IMR-90 (cell line): ENCODE measurements around the gene C11orf42. TPM values are rescaled to one million over a fixed set of nuclear protein-coding genes. Genes with fewer than 3 reads are reported as not detected.

ENCODE experiments used
- ATAC-seq: fragments of 200-7000 bp; cut with Tn5 transposase; 2 replicates; pipeline ENCODE4 v1.9.1; 2020; ENCODE audit warnings: low read depth, mild to moderate bottlenecking, moderate library complexity
- BruUV-seq: library from RNA; stranded (reverse); fragments of 400-500 nt; replicated peaks from 2 replicates; lab custom pipeline; 2021; lab: Mats Ljungman, UMichigan
- CTCF ChIA-PET: fragments of 300-600 bp; formaldehyde crosslinking; extraction: SDS; loops from one replicate; lab custom pipeline; 2021; ENCODE audit warnings: antibody characterized with exemption; lab: Yijun Ruan, JAX
- POLR2A ChIA-PET: fragments of 300-600 bp; sonication (Branson Sonifier 250); formaldehyde crosslinking; loops from one replicate; lab custom pipeline; 2022; ENCODE audit warnings: antibody characterized with exemption; ENCODE audit not compliant: unreplicated experiment; lab: Charles Lee
- DNase-seq: peaks from one replicate; pipeline ENCODE4 v3.0.0; 2013
- H2AFZ ChIP-seq: replicated peaks from 2 replicates; pipeline ENCODE3; 2013; ENCODE audit warnings: low read length, mild to moderate bottlenecking; ENCODE audit not compliant: poor library complexity
- H2AK5ac ChIP-seq: 2 replicates; pipeline ENCODE4 v1.6.1; 2013; ENCODE audit warnings: low read depth, low read length, inconsistent platforms
- H2AK9ac ChIP-seq: replicated peaks from 2 replicates; pipeline ENCODE3; 2013; ENCODE audit warnings: mild to moderate bottlenecking, low read depth, low read length, moderate library complexity; ENCODE audit not compliant: poor library complexity
- H2BK120ac ChIP-seq: 2 replicates; pipeline ENCODE4 v1.6.1; 2013; ENCODE audit warnings: low read depth, low read length, inconsistent platforms
- H2BK15ac ChIP-seq: 3 replicates; pipeline ENCODE4 v1.6.1; 2013; ENCODE audit warnings: low read depth, low read length, inconsistent platforms
- H2BK20ac ChIP-seq: 2 replicates; pipeline ENCODE4 v1.6.1; 2013; ENCODE audit warnings: low read depth, mild to moderate bottlenecking, inconsistent platforms, low read length, moderate library complexity
- H2BK5ac ChIP-seq: 2 replicates; pipeline ENCODE4 v1.6.1; 2013; ENCODE audit warnings: mild to moderate bottlenecking, low read depth, low read length, inconsistent platforms; ENCODE audit not compliant: poor library complexity, severe bottlenecking
- H3K14ac ChIP-seq: replicated peaks from 2 replicates; pipeline ENCODE4 v1.6.1; 2013; ENCODE audit warnings: low read depth, low read length, inconsistent platforms
- H3K18ac ChIP-seq: 2 replicates; pipeline ENCODE4 v1.6.1; 2013; ENCODE audit warnings: low read depth, low read length, control low read depth
- H3K23ac ChIP-seq: 2 replicates; pipeline ENCODE4 v1.6.1; 2013; ENCODE audit warnings: low read depth, low read length, inconsistent platforms
- H3K27ac ChIP-seq: 2 replicates; pipeline ENCODE4 v1.5.1; 2013; ENCODE audit warnings: mild to moderate bottlenecking, control low read depth, low read length; ENCODE audit not compliant: insufficient read depth
- H3K27me3 ChIP-seq: 2 replicates; pipeline ENCODE4 v1.6.1; 2013; ENCODE audit warnings: low read length; ENCODE audit not compliant: control insufficient read depth, insufficient read depth
- H3K36me3 ChIP-seq: 2 replicates; pipeline ENCODE4 v1.6.1; 2013; ENCODE audit warnings: low read length, mixed read lengths; ENCODE audit not compliant: control insufficient read depth, insufficient read depth
- H3K4ac ChIP-seq: 2 replicates; pipeline ENCODE4 v1.6.1; 2013; ENCODE audit warnings: low read depth, low read length, inconsistent platforms
- H3K4me1 ChIP-seq: 2 replicates; pipeline ENCODE4 v1.6.1; 2013; ENCODE audit warnings: low read length, mixed read lengths; ENCODE audit not compliant: control insufficient read depth, insufficient read depth
- H3K4me2 ChIP-seq: 2 replicates; pipeline ENCODE4 v1.6.1; 2013; ENCODE audit warnings: low read depth, mild to moderate bottlenecking, control low read depth, low read length, moderate library complexity
- H3K4me3 ChIP-seq: 2 replicates; pipeline ENCODE4 v1.5.1; 2013; ENCODE audit warnings: low read depth, mild to moderate bottlenecking, control low read depth, low read length, moderate library complexity; ENCODE audit not compliant: insufficient read depth
- H3K56ac ChIP-seq: 2 replicates; pipeline ENCODE4 v1.6.1; 2013; ENCODE audit warnings: low read length, inconsistent platforms; ENCODE audit not compliant: insufficient read depth; ENCODE audit errors: extremely low read depth
- H3K79me1 ChIP-seq, 2 experiments: 2 replicates each; pipeline ENCODE4 v1.6.1; 2013; ENCODE audit warnings: low read length in 2 of 2, inconsistent platforms in 1 of 2, low read depth in 1 of 2
- H3K9ac ChIP-seq: 2 replicates; pipeline ENCODE4 v1.6.1; 2013; ENCODE audit warnings: low read depth, low read length, control low read depth
- H3K9me1 ChIP-seq: 2 replicates; pipeline ENCODE4 v1.6.1; 2013; ENCODE audit warnings: low read length, inconsistent platforms; ENCODE audit not compliant: insufficient read depth
- H3K9me3 ChIP-seq: 2 replicates; pipeline ENCODE4 v1.6.1; 2013; ENCODE audit warnings: low read length; ENCODE audit not compliant: control insufficient read depth, insufficient read depth
- H4K20me1 ChIP-seq: 2 replicates; pipeline ENCODE4 v1.6.1; 2013; ENCODE audit warnings: low read length, inconsistent platforms; ENCODE audit not compliant: insufficient read depth
- H4K5ac ChIP-seq: 2 replicates; pipeline ENCODE4 v1.6.1; 2013; ENCODE audit warnings: mild to moderate bottlenecking, low read depth, low read length, control low read depth
- H4K8ac ChIP-seq, 2 experiments: 2 replicates each; pipeline ENCODE4 v1.6.1; 2013; ENCODE audit warnings: low read depth in 2 of 2, low read length in 2 of 2, control low read depth in 1 of 2, inconsistent platforms in 1 of 2
- H4K91ac ChIP-seq: 2 replicates; pipeline ENCODE4 v1.6.1; 2013; ENCODE audit warnings: low read depth, low read length, inconsistent platforms; ENCODE audit not compliant: insufficient read depth
- BHLHE40 ChIP-seq: fragments of 150-350 bp; IDR thresholded peaks from 2 replicates; pipeline ENCODE4 v1.6.1; 2016; ENCODE audit warnings: mild to moderate bottlenecking, low read depth, low read length
- CEBPB ChIP-seq: IDR thresholded peaks from 2 replicates; pipeline ENCODE4 v1.6.1; 2012; ENCODE audit warnings: low read depth, low read length, improper control_type of control experiment
- CHD1 ChIP-seq: IDR thresholded peaks from 2 replicates; pipeline ENCODE4 v1.6.1; 2012; ENCODE audit warnings: low read depth, low read length, improper control_type of control experiment
- FOS ChIP-seq: fragments of 150-350 bp; IDR thresholded peaks from 2 replicates; pipeline ENCODE4 v1.6.1; 2016; ENCODE audit warnings: low read depth, low read length
- MAFK ChIP-seq: IDR thresholded peaks from 2 replicates; pipeline ENCODE4 v1.6.1; 2012; ENCODE audit warnings: low read depth, low read length, improper control_type of control experiment
- MAZ ChIP-seq: IDR thresholded peaks from 2 replicates; pipeline ENCODE4 v1.6.1; 2012; ENCODE audit warnings: low read depth, mild to moderate bottlenecking, low read length, improper control_type of control experiment, moderate library complexity, borderline replicate concordance
- MXI1 ChIP-seq: IDR thresholded peaks from 2 replicates; pipeline ENCODE4 v1.6.1; 2012; ENCODE audit warnings: low read depth, mild to moderate bottlenecking, low read length, moderate library complexity, borderline replicate concordance
- NFE2L2 ChIP-seq: fragments of 150-350 bp; IDR thresholded peaks from 2 replicates; pipeline ENCODE4 v1.6.1; 2016; ENCODE audit warnings: low read depth, mild to moderate bottlenecking, low read length
- POLR2A ChIP-seq: IDR thresholded peaks from 2 replicates; pipeline ENCODE4 v1.6.1; 2012; ENCODE audit warnings: mild to moderate bottlenecking, low read depth, low read length
- RAD21 ChIP-seq: IDR thresholded peaks from 2 replicates; pipeline ENCODE4 v1.6.1; 2012; ENCODE audit warnings: low read length, improper control_type of control experiment
- RCOR1 ChIP-seq: IDR thresholded peaks from 2 replicates; pipeline ENCODE4 v1.6.1; 2012; ENCODE audit warnings: mild to moderate bottlenecking, low read length, improper control_type of control experiment; ENCODE audit not compliant: insufficient replicate concordance
- RFX5 ChIP-seq: IDR thresholded peaks from 2 replicates; pipeline ENCODE4 v1.8.0; 2012; ENCODE audit warnings: low read depth, mild to moderate bottlenecking, low read length, moderate library complexity
- SMC3 ChIP-seq: fragments of 150-350 bp; IDR thresholded peaks from 2 replicates; pipeline ENCODE4 v1.6.1; 2016; ENCODE audit warnings: low read depth, mild to moderate bottlenecking, antibody characterized with exemption, low read length, moderate library complexity
- USF2 ChIP-seq: fragments of 150-350 bp; IDR thresholded peaks from 2 replicates; pipeline ENCODE4 v1.6.1; 2017; ENCODE audit warnings: mild to moderate bottlenecking, antibody characterized with exemption, low read length, low read depth
- WGBS, 2 experiments: methylation state at CpG; one replicate each; pipeline versions ENCODE4 v1.1.5 to v1.1.7; 2013; ENCODE audit warnings: missing lambda C conversion rate in 2 of 2; ENCODE audit not compliant: insufficient read length in 1 of 2; ENCODE audit errors: extremely low coverage in 2 of 2; 5-methylcytosine and 5-hydroxymethylcytosine counted together
- dilution Hi-C: fragments of 300-500 bp; cut with HindIII; formaldehyde crosslinking; loops from one replicate; pipeline ENCODE4 v1.14.3; 2018; ENCODE audit warnings: low sequenced_read_pairs; ENCODE audit not compliant: unreplicated experiment
- in situ Hi-C: fragments of 300-500 bp; cut with MboI; formaldehyde crosslinking; loops from 3 replicates; pipeline ENCODE4 v1.14.3; 2019; ENCODE audit warnings: low sequenced_read_pairs, inconsistent platforms, mixed read lengths
- intact Hi-C: fragments of 100-400 bp; cut with micrococcal nuclease; formaldehyde crosslinking; loops from 2 replicates; pipeline ENCODE4 v1.10.0; 2022
- polyA plus RNA-seq, 3 experiments: library from polyadenylated mRNA; depleted of rRNA; stranded (reverse); fragments of >200 nt; gene quantifications; 2 replicates each; pipeline ENCODE4 v1.2.3, GENCODE V29; 2012; ENCODE audit warnings: low replicate concordance in 1 of 3
- total RNA-seq: library from RNA; depleted of rRNA; stranded (reverse); fragments of >200 nt; gene quantifications from 2 replicates; pipeline ENCODE4 v1.2.3, GENCODE V29; 2012
- TF ChIP-seq, protein P1 (sequence below): fragments of 150-350 bp; IDR thresholded peaks from 2 replicates; pipeline ENCODE4 v1.6.1; 2016; ENCODE audit warnings: low read depth, mild to moderate bottlenecking, low read length, moderate library complexity, borderline replicate concordance
- TF ChIP-seq, protein P2 (sequence below): conservative IDR thresholded peaks from 2 replicates; pipeline ENCODE4 v1.5.1; 2012; ENCODE audit warnings: mild to moderate bottlenecking, low read depth, low read length, improper control_type of control experiment

Gene C11orf42
- total and polyA plus RNA-seq, 2 of the 4 experiments (the other 2 are of a cell fraction) = not detected

DNA sequence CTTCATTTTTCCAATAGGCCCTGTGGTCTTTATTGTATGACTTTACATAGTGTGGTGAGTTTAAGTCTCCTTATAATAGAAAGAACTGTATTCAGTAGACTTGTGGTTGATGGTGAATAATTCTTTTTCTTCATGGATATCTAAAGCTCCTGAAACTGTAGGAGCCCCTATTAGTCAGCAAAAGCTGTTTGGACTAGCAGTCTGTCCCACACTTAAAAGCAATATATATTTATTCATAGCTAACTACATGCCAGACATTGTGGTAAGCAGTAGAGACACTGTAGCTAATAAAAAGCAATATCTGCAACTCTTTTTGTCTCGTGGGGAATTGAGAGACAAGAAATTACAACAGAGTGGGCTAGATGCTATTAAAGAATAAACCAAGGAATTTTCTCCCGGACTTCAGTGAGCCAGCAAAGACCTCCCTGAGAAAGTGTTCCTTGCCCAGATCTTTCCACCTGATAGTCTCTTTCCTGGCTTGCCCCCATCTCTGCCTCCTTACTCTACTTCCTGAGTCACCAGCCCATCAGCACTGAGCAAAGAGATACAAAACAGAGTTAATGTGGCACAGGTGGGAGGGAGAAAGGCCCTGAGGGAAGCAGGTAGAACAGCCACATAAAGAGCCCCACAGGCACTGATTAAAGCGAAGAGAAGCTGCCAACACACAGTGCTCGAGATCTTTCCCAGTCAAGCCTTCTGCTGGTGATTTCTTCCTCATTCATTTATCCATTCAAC is 7.7 kb upstream of the C11orf42 start:
- no CpG with 5 or more reads among the region's 4 CpGs for WGBS, 2 experiments
- intact Hi-C loops = no loop called here
- no peak overlapping the region for H4K5ac ChIP-seq
- H2BK20ac ChIP-seq = no peak overlapping the region
- ChIA-PET CTCF (no interaction called here), POLR2A (no interaction called here)
- H3K79me1 ChIP-seq = no peaks in the 10 kb centered on the region
- no peak overlapping the region for H2BK120ac ChIP-seq
- no peaks in the 10 kb centered on the region for H3K36me3 ChIP-seq
- H3K56ac ChIP-seq = no peak overlapping the region
- DNase-seq (peak; percentile 38), ATAC-seq (peak; percentile 41; the same call in 1 of the 2 replicates)
- H4K91ac ChIP-seq = no peak overlapping the region
- H3K4ac ChIP-seq = no peak overlapping the region
- H2BK5ac ChIP-seq = no peak overlapping the region
- H3K23ac ChIP-seq = no peak overlapping the region
- H3K27me3 ChIP-seq = peaks cover 1% of the 10 kb centered on the region; the same call in 1 of the 2 replicates
- H3K9ac ChIP-seq = no peak overlapping the region
- peaks cover 2% of the 10 kb centered on the region; the same call in 1 of the 2 replicates for H3K4me1 ChIP-seq
- no peaks in the 10 kb centered on the region for H4K20me1 ChIP-seq
- no peak for TF ChIP-seq CHD1
- no peak for TF ChIP-seq BHLHE40
- no peak for TF ChIP-seq USF2
- no peak for TF ChIP-seq CEBPB
- no peak for TF ChIP-seq FOS
- TF ChIP-seq, protein P1, sequence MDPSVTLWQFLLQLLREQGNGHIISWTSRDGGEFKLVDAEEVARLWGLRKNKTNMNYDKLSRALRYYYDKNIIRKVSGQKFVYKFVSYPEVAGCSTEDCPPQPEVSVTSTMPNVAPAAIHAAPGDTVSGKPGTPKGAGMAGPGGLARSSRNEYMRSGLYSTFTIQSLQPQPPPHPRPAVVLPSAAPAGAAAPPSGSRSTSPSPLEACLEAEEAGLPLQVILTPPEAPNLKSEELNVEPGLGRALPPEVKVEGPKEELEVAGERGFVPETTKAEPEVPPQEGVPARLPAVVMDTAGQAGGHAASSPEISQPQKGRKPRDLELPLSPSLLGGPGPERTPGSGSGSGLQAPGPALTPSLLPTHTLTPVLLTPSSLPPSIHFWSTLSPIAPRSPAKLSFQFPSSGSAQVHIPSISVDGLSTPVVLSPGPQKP = no peak
- TF ChIP-seq SMC3 = no peak
- no peak for TF ChIP-seq RAD21
- no peak for TF ChIP-seq RCOR1
- TF ChIP-seq POLR2A = no peak
- no peak for TF ChIP-seq MAFK
- TF ChIP-seq NFE2L2 = no peak
- TF ChIP-seq MXI1 = no peak
- no peak for TF ChIP-seq MAZ
- TF ChIP-seq, protein P2, sequence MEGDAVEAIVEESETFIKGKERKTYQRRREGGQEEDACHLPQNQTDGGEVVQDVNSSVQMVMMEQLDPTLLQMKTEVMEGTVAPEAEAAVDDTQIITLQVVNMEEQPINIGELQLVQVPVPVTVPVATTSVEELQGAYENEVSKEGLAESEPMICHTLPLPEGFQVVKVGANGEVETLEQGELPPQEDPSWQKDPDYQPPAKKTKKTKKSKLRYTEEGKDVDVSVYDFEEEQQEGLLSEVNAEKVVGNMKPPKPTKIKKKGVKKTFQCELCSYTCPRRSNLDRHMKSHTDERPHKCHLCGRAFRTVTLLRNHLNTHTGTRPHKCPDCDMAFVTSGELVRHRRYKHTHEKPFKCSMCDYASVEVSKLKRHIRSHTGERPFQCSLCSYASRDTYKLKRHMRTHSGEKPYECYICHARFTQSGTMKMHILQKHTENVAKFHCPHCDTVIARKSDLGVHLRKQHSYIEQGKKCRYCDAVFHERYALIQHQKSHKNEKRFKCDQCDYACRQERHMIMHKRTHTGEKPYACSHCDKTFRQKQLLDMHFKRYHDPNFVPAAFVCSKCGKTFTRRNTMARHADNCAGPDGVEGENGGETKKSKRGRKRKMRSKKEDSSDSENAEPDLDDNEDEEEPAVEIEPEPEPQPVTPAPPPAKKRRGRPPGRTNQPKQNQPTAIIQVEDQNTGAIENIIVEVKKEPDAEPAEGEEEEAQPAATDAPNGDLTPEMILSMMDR = no peak
- TF ChIP-seq RFX5 = no peak
- H3K27ac ChIP-seq = no peak overlapping the region
- in situ Hi-C loops = no loop called here
- no peak overlapping the region for H2BK15ac ChIP-seq
- dilution Hi-C loops = no loop called here
- H2AFZ ChIP-seq = no peak overlapping the region
- no peak overlapping the region for H3K14ac ChIP-seq
- H2AK5ac ChIP-seq = no peak overlapping the region
- BruUV-seq = no TSS peak
- no peaks in the 10 kb centered on the region for H3K9me1 ChIP-seq
- no peak overlapping the region for H4K8ac ChIP-seq
- no peak overlapping the region for H2AK9ac ChIP-seq
- H3K9me3 ChIP-seq = no peaks in the 10 kb centered on the region
- H3K18ac ChIP-seq = no peak overlapping the region; the same call in 1 of the 2 replicates
- H3K4me3 ChIP-seq = no peak overlapping the region
- no peak overlapping the region for H3K4me2 ChIP-seq
